ENCODE results near the gene HDLBP. TPM values are rescaled to one million over a fixed set of nuclear protein-coding genes. Genes with fewer than 3 reads are reported as not detected.

HDLBP gene
- total RNA-seq, 1 donor from 2014 or later, result 300 TPM

- H3K36me3 ChIP-seq, result peaks cover 2 to 75% of the 10 kb centered on the region in 2 donors
- TF ChIP-seq CTCF (IDR thresholded peaks at IDR 0.05) (no peak), POLR2AphosphoS5 (IDR thresholded peaks at IDR 0.05; ENCODE audit: insufficient read depth in 1 of 2, low read depth in 1 of 2) (no peak), POLR2A (IDR thresholded peaks at IDR 0.05) (no peak)
- H3K27me3 ChIP-seq, result no peaks in the 10 kb centered on the region
- DNase-seq (ENCODE audit: extremely low spot score in 2 of 2), result no peak
- H3K4me3 ChIP-seq, result no peak overlapping the region
- H3K27ac ChIP-seq, result no peak overlapping the region
- intact Hi-C loops (cut with DNase I), result no loop called here
- H3K4me1 ChIP-seq, result peaks cover 6% of the 10 kb centered on the region
- no peaks in the 10 kb centered on the region for H3K9me3 ChIP-seq
Observed at GRCh38 chr2:241344925-241345651, 29.6 kb upstream of the HDLBP start.

DNA sequence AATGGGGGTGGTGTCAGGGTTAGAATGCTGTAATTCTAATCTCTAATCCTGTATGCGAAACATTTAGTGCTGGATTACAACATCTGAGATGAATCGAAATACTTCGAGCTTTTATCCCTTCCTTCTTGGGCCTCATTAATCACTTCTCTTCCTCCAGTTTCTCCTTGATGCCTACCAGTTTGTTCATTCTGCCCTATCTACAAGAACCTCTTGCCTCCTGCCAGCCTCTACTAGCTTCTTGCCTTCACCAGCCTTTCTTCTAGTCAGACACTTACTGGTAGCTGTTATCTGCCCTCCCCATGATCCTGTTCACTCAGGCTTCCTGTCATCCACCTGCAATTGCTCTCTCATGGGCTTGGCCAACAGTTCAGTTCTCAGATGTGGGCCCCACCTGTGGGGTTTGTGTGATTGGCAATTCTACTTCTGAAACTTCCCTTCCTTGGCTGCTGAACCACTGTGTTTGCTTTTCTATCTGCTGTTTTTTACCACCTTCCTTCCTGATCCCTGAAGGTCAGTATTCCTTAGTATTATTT, 25.2 kb upstream of the HDLBP start:
- H3K4me1 ChIP-seq, result peaks cover 6% of the 10 kb centered on the region
- intact Hi-C loops (cut with DNase I), result no loop called here
- peaks cover 0 to 70% of the 10 kb centered on the region in 2 donors for H3K36me3 ChIP-seq
- TF ChIP-seq CTCF (IDR thresholded peaks at IDR 0.05) (no peak), POLR2A (IDR thresholded peaks at IDR 0.05) (no peak), POLR2AphosphoS5 (IDR thresholded peaks at IDR 0.05; ENCODE audit: insufficient read depth in 1 of 2, low read depth in 1 of 2) (no peak)
- no peak for DNase-seq (ENCODE audit: extremely low spot score in 2 of 2)
- no peaks in the 10 kb centered on the region for H3K27me3 ChIP-seq
- H3K9me3 ChIP-seq, result no peaks in the 10 kb centered on the region
- H3K27ac ChIP-seq, result no peak overlapping the region
- no peak overlapping the region for H3K4me3 ChIP-seq

DNA sequence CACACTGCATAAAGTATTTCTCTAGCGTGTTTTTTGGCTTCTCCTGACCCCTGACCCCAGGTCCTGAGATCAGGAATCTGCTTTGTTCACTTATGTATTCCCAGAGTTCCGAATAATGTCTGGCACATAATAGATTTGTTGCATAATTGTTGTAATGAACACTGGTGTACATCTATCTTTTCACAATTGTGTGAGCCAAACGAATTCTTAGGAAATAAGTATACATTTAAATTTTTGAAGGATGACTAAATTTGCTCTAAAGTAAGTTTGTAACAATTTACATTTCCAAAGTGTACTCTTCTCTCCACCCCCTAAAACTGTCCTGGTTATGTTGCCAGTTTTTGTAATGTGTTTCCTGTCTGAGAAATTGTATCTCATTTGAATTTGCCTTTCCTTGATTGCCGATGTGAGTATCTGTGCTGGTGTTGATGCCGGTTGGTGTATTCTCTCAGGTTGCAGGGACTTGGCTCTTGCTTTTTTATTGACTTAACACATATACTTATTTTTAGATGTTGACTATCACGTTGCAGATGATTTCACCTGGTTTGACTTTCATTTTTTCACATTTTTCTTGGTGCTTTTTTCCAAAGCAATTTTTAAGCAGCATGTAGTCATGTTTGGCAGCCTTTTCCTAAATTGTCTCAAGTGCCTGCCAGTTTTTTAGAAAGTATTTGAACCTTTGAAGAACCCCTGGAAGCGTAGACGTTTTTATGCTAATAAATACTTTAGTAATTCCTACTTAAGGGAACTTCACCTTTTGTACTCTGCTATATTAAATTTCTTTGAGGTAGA, 24.6 kb upstream of the HDLBP start:
- Histone ChIP-seq H3K27me3 (no peaks in the 10 kb centered on the region), H3K36me3 (peaks cover 0 to 71% of the 10 kb centered on the region in 2 donors), H3K4me3 (no peak overlapping the region), H3K27ac (no peak overlapping the region), H3K4me1 (peaks cover 6% of the 10 kb centered on the region), H3K9me3 (no peaks in the 10 kb centered on the region)
- intact Hi-C loops (cut with DNase I), result no loop called here
- no peak for DNase-seq (ENCODE audit: extremely low spot score in 2 of 2)
- TF ChIP-seq POLR2A (IDR thresholded peaks at IDR 0.05), result no peak
- no peak for TF ChIP-seq CTCF (IDR thresholded peaks at IDR 0.05)
- TF ChIP-seq POLR2AphosphoS5 (IDR thresholded peaks at IDR 0.05; ENCODE audit: insufficient read depth in 1 of 2, low read depth in 1 of 2), result no peak

DNA sequence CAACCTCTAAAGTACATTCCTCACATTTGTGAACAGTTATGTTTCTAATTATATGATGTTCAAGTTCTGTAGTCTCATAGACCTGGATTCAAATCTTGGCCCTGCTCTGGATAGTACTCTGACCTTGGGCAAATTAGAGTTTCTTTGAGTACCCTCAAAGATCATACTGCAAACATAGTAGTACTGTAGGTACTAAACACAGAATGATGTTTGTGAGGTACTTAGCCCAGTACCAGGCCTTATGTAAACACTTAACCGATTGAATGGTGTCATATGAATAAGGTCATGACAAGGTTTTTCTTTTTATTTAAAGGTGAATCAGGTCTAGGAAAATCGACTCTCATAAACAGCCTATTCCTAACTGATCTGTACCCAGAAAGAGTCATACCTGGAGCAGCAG, 19.3 kb upstream of the HDLBP start:
- H3K9me3 ChIP-seq, result no peaks in the 10 kb centered on the region
- peaks cover 0 to 50% of the 10 kb centered on the region in 2 donors for H3K36me3 ChIP-seq
- TF ChIP-seq CTCF (IDR thresholded peaks at IDR 0.05) (no peak), POLR2A (IDR thresholded peaks at IDR 0.05) (no peak), POLR2AphosphoS5 (IDR thresholded peaks at IDR 0.05; ENCODE audit: insufficient read depth in 1 of 2, low read depth in 1 of 2) (no peak)
- no peak for DNase-seq (ENCODE audit: extremely low spot score in 2 of 2)
- no peak overlapping the region for H3K4me3 ChIP-seq
- no peak overlapping the region for H3K27ac ChIP-seq
- no peaks in the 10 kb centered on the region for H3K27me3 ChIP-seq
- no peaks in the 10 kb centered on the region for H3K4me1 ChIP-seq
- intact Hi-C loops (cut with DNase I), result no loop called here
